GM18873 (cell line): ENCODE data around the gene RTN4RL2.
A peak's percentile ranks its signal among the peaks of the same experiment; 100 is the strongest.

Experiments used
- ATAC-seq: cut with Tn5 transposase; IDR thresholded peaks from one replicate; pipeline ENCODE4 v1.9.1; 2021; ENCODE audit warnings: mild to moderate bottlenecking, moderate library complexity, moderate number of reproducible peaks; ENCODE audit not compliant: unreplicated experiment, low FRiP score

RTN4RL2 gene

DNA sequence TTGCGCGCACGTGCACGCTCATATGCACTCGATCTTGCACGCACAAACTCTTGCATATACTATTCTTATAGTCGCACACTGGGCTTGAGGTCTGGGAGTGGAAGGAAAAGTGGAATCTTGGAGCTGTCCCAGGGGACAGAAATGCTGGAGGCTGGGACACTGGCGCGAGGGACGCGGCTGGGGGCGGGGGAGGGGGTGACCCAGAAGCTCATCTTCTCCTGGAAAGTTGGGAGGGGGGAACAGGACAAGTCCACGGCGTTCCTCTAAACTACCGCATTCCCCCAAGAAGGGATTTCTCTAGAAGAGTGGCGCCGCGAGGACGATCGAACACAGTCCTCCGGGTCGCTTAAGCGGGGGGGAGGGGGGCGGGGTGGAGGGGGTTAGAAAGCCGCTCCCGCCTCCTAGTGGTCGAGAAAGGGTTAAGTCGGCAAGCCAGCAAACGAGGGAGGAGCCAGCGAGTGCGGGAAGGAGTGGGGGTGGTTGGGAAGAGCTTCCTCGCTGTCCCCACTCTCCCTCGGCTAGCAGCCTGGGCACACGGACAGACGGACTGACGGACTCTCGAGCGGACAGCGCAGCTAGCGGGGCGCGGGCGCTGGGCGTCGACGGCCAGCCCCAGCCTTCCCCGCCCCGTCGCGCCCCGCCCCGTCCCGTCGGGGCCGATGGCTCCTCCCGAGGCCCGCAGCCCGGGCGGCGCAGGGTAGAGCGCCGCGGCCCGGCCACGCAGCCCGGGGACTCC, at the start of gene RTN4RL2:
TSS of gene RTN4RL2 (plus strand) at position 507 of the 736 bp plus-strand sequence. CDS start 338 bp downstream, outside the sequence.
- ATAC-seq: no peak

DNA sequence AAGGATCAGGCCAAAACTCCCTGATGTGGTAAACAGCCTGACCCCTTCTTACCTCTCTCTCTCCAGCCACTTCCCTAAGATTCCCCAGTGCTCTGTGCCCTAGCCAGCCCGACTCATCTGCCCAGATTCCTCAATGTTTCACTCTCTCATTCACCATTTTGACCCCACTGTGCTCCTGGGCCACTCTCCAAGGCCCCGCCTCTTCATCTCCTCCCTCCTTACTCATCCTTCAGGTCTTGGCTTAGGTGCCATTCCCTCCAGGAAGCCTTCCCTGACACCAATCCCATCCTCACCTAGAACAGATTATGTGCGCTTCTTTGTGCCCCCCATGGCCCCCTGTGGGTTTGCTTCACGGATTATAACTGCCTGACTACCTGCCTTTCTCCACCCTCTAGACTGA, 46.6 kb upstream of the RTN4RL2 start:
- no peak for ATAC-seq

DNA sequence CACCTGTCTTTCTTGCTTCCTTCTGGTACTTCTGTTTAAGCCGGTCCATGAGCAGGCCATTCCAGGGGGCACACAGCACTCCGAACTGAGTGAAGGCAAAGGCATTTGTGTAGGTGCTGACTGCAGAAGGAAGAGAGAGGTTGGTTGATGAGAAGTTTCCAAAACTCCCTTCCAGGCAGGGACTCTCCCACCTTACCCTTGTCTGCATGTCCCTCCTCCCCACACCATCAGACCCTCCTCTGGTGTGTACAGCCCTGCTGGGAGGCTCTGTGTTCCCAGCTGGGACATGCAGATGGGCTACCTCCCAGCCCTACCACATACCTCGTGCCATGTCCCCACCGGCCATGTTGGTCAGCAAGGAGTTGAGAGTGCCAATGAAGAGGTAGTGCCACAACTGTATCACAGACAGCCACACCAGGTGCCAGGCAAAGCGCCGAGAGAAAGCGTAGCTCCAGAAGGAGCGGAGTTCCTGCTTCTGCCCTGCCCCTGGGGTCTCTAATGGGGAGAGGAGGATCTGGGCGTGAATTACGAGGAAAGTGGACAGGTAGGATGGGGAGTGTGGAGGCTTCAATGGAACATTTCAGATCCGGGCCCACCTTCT, 45.6 kb upstream of the RTN4RL2 start:
- no peak for ATAC-seq

DNA sequence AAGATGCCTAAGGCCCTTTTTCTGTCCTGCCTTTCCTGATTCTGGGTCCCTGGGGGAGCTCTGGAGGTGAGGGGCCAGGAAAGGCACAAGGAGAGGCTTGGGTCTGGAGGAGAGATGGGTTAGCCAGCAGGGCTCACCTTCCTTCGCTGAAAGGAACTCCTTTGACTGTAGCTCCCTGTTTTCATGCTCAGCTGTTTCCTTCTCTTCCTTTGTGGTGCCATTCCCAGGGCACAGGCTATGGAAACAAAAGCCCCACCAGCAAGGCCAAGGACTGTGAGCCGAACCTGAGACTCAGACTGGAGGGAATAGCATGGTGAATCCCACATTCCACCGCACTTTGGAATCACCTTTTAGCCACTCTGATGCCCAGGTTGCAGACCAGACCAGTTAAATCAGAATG, 43.9 kb upstream of the RTN4RL2 start:
- no peak for ATAC-seq

DNA sequence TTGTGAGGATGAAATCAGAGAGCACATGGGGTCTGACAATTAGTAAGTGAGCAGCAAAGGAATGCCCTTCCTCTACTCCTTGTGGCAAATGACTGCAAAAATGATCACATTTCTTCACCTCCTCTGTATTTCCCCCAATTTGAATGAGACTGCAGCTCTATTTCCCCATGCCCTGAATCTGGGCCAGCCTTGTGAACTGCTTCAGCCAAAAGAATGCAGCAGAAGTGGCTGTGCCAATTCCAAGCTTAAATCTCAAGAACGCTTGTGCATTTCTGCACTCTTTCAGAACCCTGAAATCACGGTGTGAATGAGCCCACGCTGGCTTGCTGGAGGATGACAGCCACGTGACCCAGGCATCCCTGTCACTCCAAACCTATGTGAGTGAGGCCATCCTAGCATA, 43.3 kb upstream of the RTN4RL2 start:
- ATAC-seq: no peak

DNA sequence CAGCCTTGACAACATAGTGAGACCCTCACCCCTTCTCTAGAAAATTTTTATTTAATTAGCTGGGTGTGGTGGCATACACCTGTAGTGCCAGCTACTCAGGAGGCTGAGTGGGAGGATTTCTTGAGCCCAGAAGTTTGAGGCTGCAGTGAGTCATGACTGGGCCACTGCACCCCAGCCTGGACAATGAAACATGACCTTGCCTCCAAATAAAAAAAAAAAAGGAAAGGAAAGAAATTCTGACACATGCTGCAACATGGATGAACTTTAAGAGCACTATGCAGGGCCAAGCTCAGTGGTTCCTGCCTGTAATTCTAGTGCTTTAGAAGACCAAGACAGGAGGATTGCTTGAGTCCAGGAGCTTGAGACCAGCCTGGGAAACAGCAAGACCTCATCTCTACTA, 42.2 kb upstream of the RTN4RL2 start:
- ATAC-seq: no peak

DNA sequence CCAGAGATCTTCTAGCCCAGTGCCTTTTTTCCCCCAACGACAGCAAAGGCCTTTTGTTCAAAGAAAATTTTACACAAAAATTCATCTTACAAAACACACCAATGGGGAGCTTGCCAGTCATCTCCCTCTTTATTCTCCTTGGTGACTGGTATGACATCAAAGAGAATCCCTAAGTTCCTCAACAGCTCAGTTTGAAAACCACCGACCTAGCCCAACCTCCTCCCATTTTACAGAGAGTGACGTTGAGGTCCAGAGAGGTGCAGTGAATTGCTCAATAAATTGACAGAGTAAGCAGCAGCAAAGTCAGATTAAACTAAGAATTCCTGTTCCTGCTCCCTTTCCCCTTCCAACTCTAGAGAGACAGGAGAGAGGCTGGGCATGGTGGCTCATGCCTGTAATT, 41.2 kb upstream of the RTN4RL2 start:
- no peak for ATAC-seq

DNA sequence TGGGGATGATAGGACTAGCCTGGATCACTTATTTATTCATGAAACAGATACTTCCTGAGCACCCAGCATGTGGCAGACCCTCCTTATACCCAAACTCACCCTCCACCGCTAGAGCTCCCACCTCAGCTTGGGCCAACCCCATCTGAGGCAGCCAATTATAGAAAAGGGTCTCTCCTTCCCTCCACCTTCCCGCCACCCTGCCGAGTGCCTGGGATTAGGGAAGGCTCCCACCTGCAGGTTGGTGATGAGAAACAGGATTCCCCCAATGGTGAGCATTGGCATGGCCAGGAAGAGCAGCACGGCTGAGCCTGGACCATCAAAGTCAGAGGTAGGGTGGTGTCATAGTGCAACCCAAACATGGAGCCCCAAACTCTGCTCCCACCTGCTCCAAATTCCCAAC, 39.3 kb upstream of the RTN4RL2 start:
- ATAC-seq: no peak

DNA sequence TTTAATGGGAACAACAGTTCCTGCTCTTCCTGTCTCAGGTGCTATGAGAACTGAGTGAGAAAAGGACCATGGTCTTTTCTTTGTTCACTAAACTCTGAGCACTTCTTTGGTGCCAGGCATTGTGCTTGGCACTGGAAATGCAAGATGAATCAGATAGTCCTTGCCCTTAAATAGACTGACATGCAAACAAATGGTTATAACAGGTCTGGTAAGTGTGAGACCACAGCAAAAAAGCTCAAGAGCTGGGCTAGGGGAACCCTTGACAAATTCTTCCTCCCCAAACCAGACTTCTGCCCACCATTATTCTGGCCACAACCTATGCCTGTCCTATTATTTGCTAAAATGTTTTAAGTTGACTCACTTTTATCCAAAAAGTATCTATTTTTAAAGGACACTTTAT, 38.5 kb upstream of the RTN4RL2 start:
- no peak for ATAC-seq

DNA sequence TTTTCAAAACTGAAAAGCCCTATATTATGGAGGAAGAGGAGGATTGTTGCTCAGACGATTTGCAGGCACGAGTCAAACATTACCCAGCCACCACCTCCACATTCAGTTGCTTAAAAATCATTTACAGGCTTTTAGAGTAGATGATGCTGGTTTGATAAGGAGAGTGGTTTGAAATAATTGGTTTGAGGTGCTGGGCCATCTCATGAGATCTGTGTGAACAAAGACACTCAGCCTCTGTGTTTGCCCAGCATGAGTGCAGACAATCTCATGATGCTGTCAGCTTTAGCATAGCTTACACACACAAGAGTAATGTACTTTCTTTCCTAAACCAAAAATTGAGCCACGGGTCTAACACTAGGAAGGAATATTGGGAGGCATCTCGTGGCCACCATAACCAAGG, 37.7 kb upstream of the RTN4RL2 start:
- no peak for ATAC-seq

DNA sequence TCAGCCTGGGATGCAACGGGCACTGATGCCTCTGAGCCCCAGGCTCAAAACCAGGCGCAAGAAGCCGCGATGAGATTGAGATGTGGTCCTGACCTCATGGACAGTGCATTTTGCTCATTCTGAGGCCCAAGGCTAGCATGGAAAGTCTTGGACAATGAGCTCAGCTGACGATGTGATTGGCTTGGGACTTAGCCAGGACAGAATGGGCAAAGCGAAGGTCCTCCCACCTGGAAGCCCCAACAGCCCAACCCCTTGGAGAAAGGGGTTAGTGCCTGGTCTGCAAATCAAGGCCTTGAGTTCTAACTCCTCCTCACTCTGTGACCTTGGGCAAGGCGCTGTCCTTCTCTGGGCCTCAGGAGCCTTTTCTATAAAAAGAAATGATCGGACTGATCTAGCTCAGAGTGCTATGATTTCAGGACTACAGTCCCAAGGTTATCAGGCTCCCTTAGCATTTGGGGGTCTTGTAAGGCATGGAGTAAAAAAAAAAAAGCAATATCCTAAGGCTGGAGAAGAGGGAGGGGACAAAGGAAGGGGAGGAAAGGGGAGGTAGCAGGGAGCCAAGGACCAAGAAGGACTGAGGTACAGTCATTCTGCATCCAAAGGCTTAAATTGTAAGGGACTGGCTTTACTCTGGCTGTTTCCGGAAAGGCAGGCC, 36.1 kb upstream of the RTN4RL2 start:
- no peak for ATAC-seq

DNA sequence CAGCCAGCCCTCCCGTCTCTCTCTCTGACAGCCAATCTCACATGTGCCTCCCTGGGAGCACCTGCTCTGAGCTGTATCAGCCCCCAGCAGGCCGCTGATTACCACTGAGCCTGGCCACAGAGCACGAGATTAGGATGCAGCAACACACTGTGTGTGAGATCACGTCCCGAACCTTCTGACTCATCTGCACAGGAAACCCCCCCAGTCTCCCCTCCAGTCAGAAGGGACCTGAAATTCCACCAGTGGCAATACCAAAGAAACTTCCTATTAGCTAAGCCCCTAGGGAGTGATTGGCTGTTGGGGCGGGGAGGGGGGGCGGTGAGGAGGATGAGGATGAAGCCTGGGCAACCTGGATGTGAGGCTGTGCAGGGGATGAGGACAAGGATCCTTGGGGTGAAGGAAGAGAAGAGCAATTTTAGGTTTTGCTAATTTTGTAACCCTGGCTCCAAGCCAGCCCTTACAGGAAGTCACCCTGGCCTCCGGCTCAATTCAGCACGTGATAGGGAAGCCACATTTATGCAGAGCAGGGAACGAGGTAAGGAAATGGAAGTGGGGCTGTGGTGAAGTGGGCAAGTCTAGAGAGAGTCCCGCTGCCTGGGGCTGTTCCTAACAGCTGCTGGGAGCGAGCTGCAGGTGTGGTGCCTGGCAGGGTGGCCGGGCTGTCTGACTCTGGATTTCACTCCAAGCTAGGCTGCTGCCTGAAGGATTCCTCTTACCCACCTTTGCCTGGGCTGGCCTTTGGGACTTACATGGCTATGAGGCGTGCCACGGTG, 35.4 kb upstream of the RTN4RL2 start:
- ATAC-seq: peak; percentile 97

DNA sequence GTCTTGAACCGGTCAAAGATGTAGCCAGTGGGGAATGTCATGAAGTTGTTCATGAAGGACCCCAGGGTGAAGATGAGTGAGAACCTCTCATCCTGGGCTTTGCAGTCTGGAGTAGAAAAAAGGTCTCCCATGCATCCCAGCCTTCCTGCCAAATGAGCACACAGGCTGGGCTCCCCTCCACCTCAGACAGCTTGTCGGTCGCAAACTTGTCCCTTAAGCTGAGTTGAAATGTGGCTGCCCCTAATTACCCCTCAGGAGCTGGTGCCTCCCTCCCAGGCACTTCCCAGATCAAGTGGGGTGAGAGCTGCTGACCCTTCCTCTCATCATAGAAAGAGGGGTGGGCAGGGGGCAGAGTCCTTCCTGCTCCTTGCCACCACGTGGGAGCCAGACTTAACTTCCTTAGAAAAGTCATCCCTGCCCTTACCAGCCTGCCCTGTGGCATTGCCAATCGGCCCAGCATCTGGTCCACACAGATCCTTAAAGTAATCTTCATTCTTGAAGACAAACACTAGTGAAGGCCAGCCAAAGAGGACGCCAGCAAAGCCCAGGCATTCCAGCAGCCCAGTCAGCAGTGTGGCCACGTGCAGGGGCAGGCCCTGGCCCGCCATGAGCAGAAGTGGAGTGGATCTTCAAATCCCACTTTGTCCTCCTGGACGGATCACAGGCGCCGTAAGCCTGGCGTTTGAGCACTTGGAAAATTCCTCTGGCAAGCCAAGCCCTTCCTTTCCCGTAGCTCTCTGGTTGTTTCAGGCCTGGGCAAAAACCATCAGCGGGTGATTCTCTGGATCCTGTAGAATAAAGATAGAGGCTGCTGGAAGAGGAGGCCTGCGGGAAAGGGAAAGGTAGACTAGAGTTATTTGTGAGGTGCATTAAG, 34.5 kb upstream of the RTN4RL2 start:
- ATAC-seq: no peak

DNA sequence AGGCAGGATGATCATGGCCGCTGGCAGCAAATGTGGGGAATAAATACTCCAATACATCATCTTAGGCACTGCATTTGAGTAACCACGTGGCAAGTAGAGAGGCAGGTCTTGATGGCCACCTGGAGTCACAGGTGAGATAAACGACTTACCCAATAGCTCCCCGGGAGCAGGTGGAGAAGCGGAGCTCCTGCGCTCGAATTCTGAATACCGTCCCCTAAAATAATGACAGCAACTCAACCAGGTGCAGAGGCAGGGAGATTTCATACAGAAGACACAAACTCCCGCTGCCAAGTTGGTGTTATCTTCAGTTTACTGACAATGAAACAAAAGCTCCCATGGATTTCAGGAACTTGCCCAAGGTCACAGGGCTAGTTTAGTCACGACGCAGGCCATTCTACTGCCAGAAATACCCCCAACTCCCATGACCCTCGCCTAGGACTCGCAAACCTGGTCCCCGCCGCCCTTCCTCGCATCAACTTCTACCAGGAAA, 33.8 kb upstream of the RTN4RL2 start:
- no peak for ATAC-seq

DNA sequence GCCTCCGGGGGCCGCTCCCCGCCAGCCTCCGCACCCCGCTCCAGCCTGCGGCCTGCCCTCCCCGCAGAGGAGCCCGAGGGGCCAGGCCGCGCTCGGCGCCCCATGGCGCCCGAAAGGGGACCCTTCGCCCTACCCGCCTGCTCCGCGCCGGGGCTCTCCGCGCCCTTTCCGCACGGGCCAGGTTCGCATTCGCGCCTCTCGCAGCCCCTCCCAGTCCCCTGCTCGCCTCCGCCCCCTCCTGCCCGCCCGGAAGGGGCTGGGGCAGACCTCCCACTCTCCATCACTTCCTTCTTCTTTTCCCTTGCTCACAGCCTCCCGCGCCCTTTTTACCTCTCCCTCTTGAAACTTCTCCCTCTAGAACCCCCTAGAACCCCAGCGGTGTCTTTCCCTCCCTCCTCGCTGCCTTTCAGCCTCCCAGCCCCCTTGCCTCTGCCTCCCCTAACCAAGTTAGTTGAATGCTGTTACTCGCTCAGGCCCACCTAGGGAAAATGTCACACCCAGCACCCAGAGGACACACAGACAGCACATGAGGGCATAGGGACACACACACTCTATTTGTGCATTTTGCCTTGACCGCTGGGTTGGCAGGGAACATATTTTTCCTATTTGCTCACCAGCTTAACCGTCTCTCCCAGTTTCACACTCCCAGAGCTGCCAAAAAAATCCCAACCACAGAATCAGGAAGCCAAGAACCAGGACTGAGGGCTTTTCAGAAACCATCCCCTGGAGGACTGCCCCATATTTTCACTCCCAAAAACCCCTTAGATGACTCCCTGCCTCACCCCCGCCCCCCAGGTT, 33.2 kb upstream of the RTN4RL2 start, which contains the start of gene SLC43A3:
TSS of gene SLC43A3 (minus strand) at position 193 of the 798 bp plus-strand sequence. CDS start 949 bp downstream, outside the sequence.
- ATAC-seq: peak; percentile 34

DNA sequence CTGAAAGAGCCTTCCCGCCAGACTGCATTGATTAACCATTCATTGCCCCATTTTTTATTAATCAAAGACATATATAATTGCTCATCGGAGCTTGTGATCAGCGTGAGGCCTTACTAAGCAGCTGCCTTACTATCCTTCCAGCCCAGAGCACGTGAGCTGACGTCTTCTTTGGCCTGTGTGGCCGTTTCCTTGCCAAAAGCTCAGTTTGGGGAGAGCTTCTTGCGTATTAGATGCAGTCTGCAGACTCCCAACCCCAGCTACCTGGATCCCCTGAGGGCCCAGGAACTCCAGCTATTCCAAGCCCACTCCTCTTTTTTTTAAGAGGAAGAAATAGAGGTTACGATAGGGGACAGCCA, 32.6 kb upstream of the RTN4RL2 start:
- no peak for ATAC-seq

DNA sequence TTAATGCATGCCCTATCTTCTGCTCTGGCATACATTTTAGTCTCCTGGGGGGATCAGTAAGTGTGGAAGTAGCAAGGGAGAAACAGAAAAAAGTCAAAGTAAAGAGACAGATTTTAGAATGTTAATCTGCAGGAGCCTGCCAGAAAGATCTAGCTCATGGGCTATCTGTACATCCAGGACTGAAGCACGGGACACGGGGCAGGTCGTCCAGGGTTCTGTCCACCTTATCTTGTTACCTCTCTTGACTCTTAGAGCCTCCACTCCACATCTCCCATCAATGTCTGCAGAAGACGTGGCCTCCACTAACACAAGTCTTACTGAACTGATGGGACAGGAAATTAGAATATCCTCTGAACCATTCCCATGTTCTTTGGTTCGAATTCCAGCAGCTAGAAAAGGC, 31.7 kb upstream of the RTN4RL2 start:
- ATAC-seq: no peak

DNA sequence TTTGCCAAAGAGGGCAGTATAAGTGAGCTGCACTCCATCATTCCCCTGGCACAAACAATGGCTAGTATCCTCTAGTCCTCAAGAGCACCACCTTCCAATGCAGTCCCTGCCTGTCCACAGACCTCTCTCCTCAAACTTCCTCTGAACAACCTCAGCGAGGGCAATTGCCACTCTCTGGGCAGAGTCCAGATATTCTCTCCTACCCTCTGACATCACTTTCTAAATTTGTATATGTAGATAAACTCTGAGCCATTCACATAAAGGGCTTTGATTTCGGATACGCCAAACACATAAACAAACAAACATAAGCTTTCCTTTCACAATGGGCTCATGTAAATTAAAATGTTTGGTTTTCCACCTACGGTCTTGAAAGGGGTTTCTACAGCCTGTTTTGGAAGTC, 30.4 kb upstream of the RTN4RL2 start:
- ATAC-seq: no peak

DNA sequence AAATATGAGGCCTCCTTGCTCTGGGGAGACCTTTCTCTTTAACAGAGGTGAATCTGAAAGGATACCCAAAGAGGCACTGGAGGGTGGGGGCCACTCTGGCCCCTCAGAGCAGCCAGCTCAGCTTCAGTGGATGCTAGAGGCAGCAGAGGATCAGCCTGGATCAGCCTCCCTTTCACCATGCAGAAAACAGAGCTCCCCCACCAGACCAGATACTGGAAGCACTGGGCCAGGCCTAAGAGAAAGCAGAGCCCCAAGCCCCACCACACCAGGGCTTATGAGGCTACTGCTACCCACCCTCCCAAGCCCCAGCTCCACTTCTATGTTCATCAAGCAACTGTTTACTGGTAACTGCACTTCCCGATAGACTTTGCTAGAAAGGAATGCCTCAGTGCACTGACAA, 29.4 kb upstream of the RTN4RL2 start:
- ATAC-seq: no peak
